WTC11 (cell line): Measurements from ENCODE around the gene LIPM. TPM values are rescaled to one million over a fixed set of nuclear protein-coding genes. Genes with fewer than 3 reads are reported as not detected.

Experiments used
- ATAC-seq: fragments of 200-7000 bp; cut with Tn5 transposase; 2 replicates; pipeline ENCODE4 v1.10.0; 2021; ENCODE audit warnings: mild to moderate bottlenecking, moderate library complexity
- CTCF ChIA-PET: fragments of 300-600 bp; sonication (Branson Sonifier 250); formaldehyde crosslinking; loops from one replicate; lab custom pipeline; 2021; ENCODE audit warnings: antibody characterized with exemption; lab: Charles Lee
- POLR2A ChIA-PET: fragments of 350-600 bp; sonication (Branson Sonifier 250); formaldehyde crosslinking; loops from one replicate; lab custom pipeline; 2021; ENCODE audit warnings: antibody characterized with exemption; lab: Charles Lee
- DNase-seq: peaks from one replicate; pipeline ENCODE4 v3.0.0; 2021; ENCODE audit warnings: low spot score
- H3K27ac Mint-ChIP-seq: 2 replicates; pipeline ENCODE4 v1.8.0; 2021; ENCODE audit warnings: mixed read lengths
- H3K27me3 Mint-ChIP-seq: 2 replicates; pipeline ENCODE4 v1.8.0; 2021; ENCODE audit warnings: low read depth, mild to moderate bottlenecking, moderate library complexity, mixed read lengths
- H3K36me3 Mint-ChIP-seq: 2 replicates; pipeline ENCODE4 v1.8.0; 2021; ENCODE audit warnings: mixed read lengths
- H3K4me1 Mint-ChIP-seq: 2 replicates; pipeline ENCODE4 v1.8.0; 2022; ENCODE audit warnings: mixed read lengths
- H3K4me3 Mint-ChIP-seq: 2 replicates; pipeline ENCODE4 v1.8.0; 2021; ENCODE audit warnings: mild to moderate bottlenecking, moderate library complexity, mixed read lengths
- H3K9me3 Mint-ChIP-seq: 2 replicates; pipeline ENCODE4 v1.8.0; 2021; ENCODE audit warnings: mixed read lengths
- FOXP1 ChIP-seq: sonication (generic); formaldehyde crosslinking; IDR thresholded peaks from 2 replicates; pipeline ENCODE4 v1.8.0; 2022; ENCODE audit warnings: missing genetic modification reagents, mild to moderate bottlenecking, moderate library complexity, borderline replicate concordance
- GTF2I ChIP-seq: fragments of 250-450 bp; sonication (Bioruptor Pico); conservative IDR thresholded peaks from 2 replicates; pipeline ENCODE4 v1.4.0; 2021; ENCODE audit warnings: mild to moderate bottlenecking
- PRRX2 ChIP-seq: fragments of 250-450 bp; sonication (Bioruptor Pico); IDR thresholded peaks from 2 replicates; pipeline ENCODE4 v1.8.0; 2021; ENCODE audit warnings: mild to moderate bottlenecking
- SMAD4 ChIP-seq: sonication (generic); formaldehyde crosslinking; IDR thresholded peaks from 2 replicates; pipeline ENCODE4 v1.8.0; 2022; ENCODE audit warnings: mild to moderate bottlenecking, missing genetic modification reagents
- SP1 ChIP-seq: sonication (generic); formaldehyde crosslinking; conservative IDR thresholded peaks from 2 replicates; pipeline ENCODE4 v1.8.1; 2022; ENCODE audit warnings: missing genetic modification reagents
- ZNF396 ChIP-seq: fragments of 250-450 bp; sonication (Bioruptor Pico); IDR thresholded peaks from 2 replicates; pipeline ENCODE4 v1.8.0; 2021; ENCODE audit warnings: mild to moderate bottlenecking, moderate library complexity, borderline replicate concordance
- ZNF423 ChIP-seq: fragments of 250-450 bp; sonication (Bioruptor Pico); IDR thresholded peaks from 2 replicates; pipeline ENCODE4 v2.1.2; 2022; ENCODE audit warnings: mild to moderate bottlenecking, moderate library complexity
- total RNA-seq: library from RNA; stranded (reverse); gene quantifications from 3 replicates; pipeline ENCODE4 v1.2.3, GENCODE V29; 2021
- TF ChIP-seq, protein P1 (sequence below): sonication (generic); formaldehyde crosslinking; IDR thresholded peaks from 2 replicates; pipeline ENCODE4 v1.8.0; 2022; ENCODE audit warnings: missing genetic modification reagents
- TF ChIP-seq, protein P2 (sequence below): sonication (generic); formaldehyde crosslinking; IDR thresholded peaks from 2 replicates; pipeline ENCODE4 v1.8.1; 2023; ENCODE audit warnings: mild to moderate bottlenecking, missing genetic modification reagents, moderate library complexity
- TF ChIP-seq, protein P3 (sequence below): sonication (generic); formaldehyde crosslinking; IDR thresholded peaks from 2 replicates; pipeline ENCODE4 v1.8.1; 2022; ENCODE audit warnings: mild to moderate bottlenecking, moderate library complexity, missing genetic modification reagents
- TF ChIP-seq, protein P4 (sequence below): fragments of 250-450 bp; sonication (Bioruptor Pico); IDR thresholded peaks from 2 replicates; pipeline ENCODE4 v2.1.2; 2022; ENCODE audit warnings: mild to moderate bottlenecking, moderate library complexity
- TF ChIP-seq, protein P5 (sequence below): sonication (generic); formaldehyde crosslinking; IDR thresholded peaks from 2 replicates; pipeline ENCODE4 v1.8.0; 2023; ENCODE audit warnings: mild to moderate bottlenecking, missing genetic modification reagents
- TF ChIP-seq, protein P6 (sequence below): sonication (generic); formaldehyde crosslinking; IDR thresholded peaks from 2 replicates; pipeline ENCODE4 v1.8.0; 2022; ENCODE audit warnings: mild to moderate bottlenecking, missing genetic modification reagents
- TF ChIP-seq, protein P7 (sequence below): sonication (generic); formaldehyde crosslinking; IDR thresholded peaks from 2 replicates; pipeline ENCODE4 v1.8.0; 2023; ENCODE audit warnings: missing genetic modification reagents

LIPM gene
- total RNA-seq, 1 experiment from 2014 or later, result not detected

DNA sequence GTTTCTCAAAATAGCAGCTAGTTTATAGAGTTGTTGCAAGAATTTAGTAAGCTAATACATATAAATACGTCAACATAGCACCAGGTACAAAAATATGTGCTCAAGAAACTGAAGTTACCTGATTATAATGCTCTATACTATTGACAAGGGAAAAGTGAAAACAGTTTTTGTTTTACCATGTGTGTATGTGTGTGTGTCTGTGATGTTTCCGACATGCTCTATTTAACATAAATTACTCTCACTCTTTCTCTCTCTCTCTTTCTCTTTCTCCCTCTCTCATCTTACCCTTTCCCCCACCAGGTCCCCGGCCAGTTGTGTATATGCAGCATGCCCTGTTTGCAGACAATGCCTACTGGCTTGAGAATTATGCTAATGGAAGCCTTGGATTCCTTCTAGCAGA is 38.4 kb upstream of the LIPM start:
- Mint-ChIP-seq H3K36me3 (no peaks in the 10 kb centered on the region), H3K27me3 (0 out of 2 replicates have a peak, but pooled peaks cover 3% of the 10 kb centered on the region), H3K27ac (no peak overlapping the region), H3K9me3 (no peaks in the 10 kb centered on the region), H3K4me3 (no peak overlapping the region), H3K4me1 (peaks cover 10% of the 10 kb centered on the region; the same call in 1 of the 2 replicates)
- ATAC-seq (no peak), DNase-seq (no peak)
- TF ChIP-seq, protein P1, sequence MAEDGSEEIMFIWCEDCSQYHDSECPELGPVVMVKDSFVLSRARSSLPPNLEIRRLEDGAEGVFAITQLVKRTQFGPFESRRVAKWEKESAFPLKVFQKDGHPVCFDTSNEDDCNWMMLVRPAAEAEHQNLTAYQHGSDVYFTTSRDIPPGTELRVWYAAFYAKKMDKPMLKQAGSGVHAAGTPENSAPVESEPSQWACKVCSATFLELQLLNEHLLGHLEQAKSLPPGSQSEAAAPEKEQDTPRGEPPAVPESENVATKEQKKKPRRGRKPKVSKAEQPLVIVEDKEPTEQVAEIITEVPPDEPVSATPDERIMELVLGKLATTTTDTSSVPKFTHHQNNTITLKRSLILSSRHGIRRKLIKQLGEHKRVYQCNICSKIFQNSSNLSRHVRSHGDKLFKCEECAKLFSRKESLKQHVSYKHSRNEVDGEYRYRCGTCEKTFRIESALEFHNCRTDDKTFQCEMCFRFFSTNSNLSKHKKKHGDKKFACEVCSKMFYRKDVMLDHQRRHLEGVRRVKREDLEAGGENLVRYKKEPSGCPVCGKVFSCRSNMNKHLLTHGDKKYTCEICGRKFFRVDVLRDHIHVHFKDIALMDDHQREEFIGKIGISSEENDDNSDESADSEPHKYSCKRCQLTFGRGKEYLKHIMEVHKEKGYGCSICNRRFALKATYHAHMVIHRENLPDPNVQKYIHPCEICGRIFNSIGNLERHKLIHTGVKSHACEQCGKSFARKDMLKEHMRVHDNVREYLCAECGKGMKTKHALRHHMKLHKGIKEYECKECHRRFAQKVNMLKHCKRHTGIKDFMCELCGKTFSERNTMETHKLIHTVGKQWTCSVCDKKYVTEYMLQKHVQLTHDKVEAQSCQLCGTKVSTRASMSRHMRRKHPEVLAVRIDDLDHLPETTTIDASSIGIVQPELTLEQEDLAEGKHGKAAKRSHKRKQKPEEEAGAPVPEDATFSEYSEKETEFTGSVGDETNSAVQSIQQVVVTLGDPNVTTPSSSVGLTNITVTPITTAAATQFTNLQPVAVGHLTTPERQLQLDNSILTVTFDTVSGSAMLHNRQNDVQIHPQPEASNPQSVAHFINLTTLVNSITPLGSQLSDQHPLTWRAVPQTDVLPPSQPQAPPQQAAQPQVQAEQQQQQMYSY (CRISPR knock-in tag), result no peak
- TF ChIP-seq FOXP1 (CRISPR knock-in tag), result no peak
- TF ChIP-seq SMAD4 (CRISPR knock-in tag), result no peak
- TF ChIP-seq, protein P2, sequence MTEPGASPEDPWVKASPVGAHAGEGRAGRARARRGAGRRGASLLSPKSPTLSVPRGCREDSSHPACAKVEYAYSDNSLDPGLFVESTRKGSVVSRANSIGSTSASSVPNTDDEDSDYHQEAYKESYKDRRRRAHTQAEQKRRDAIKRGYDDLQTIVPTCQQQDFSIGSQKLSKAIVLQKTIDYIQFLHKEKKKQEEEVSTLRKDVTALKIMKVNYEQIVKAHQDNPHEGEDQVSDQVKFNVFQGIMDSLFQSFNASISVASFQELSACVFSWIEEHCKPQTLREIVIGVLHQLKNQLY, result no peak
- TF ChIP-seq, protein P3, sequence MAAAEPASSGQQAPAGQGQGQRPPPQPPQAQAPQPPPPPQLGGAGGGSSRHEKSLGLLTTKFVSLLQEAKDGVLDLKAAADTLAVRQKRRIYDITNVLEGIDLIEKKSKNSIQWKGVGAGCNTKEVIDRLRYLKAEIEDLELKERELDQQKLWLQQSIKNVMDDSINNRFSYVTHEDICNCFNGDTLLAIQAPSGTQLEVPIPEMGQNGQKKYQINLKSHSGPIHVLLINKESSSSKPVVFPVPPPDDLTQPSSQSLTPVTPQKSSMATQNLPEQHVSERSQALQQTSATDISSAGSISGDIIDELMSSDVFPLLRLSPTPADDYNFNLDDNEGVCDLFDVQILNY (CRISPR knock-in tag), result no peak
- TF ChIP-seq, protein P4, sequence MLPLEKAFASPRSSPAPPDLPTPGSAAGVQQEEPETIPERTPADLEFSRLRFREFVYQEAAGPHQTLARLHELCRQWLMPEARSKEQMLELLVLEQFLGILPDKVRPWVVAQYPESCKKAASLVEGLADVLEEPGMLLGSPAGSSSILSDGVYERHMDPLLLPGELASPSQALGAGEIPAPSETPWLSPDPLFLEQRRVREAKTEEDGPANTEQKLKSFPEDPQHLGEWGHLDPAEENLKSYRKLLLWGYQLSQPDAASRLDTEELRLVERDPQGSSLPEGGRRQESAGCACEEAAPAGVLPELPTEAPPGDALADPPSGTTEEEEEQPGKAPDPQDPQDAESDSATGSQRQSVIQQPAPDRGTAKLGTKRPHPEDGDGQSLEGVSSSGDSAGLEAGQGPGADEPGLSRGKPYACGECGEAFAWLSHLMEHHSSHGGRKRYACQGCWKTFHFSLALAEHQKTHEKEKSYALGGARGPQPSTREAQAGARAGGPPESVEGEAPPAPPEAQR (CRISPR knock-in tag), result no peak
- TF ChIP-seq, protein P5, sequence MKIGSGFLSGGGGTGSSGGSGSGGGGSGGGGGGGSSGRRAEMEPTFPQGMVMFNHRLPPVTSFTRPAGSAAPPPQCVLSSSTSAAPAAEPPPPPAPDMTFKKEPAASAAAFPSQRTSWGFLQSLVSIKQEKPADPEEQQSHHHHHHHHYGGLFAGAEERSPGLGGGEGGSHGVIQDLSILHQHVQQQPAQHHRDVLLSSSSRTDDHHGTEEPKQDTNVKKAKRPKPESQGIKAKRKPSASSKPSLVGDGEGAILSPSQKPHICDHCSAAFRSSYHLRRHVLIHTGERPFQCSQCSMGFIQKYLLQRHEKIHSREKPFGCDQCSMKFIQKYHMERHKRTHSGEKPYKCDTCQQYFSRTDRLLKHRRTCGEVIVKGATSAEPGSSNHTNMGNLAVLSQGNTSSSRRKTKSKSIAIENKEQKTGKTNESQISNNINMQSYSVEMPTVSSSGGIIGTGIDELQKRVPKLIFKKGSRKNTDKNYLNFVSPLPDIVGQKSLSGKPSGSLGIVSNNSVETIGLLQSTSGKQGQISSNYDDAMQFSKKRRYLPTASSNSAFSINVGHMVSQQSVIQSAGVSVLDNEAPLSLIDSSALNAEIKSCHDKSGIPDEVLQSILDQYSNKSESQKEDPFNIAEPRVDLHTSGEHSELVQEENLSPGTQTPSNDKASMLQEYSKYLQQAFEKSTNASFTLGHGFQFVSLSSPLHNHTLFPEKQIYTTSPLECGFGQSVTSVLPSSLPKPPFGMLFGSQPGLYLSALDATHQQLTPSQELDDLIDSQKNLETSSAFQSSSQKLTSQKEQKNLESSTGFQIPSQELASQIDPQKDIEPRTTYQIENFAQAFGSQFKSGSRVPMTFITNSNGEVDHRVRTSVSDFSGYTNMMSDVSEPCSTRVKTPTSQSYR (CRISPR knock-in tag), result no peak
- no peak for TF ChIP-seq PRRX2 (CRISPR knock-in tag)
- no peak for TF ChIP-seq ZNF396 (CRISPR knock-in tag)
- TF ChIP-seq, protein P6, sequence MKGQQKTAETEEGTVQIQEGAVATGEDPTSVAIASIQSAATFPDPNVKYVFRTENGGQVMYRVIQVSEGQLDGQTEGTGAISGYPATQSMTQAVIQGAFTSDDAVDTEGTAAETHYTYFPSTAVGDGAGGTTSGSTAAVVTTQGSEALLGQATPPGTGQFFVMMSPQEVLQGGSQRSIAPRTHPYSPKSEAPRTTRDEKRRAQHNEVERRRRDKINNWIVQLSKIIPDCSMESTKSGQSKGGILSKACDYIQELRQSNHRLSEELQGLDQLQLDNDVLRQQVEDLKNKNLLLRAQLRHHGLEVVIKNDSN (CRISPR knock-in tag), result no peak
- no peak for TF ChIP-seq SP1 (CRISPR knock-in tag)
- TF ChIP-seq ZNF423 (CRISPR knock-in tag), result no peak
- ChIA-PET POLR2A (no interaction called here), CTCF (interaction anchor here (2.3 kb wide), 1 partner anchor 36 kb away, joined by 7 read pairs; no protein-coding TSS in a partner anchor)

DNA sequence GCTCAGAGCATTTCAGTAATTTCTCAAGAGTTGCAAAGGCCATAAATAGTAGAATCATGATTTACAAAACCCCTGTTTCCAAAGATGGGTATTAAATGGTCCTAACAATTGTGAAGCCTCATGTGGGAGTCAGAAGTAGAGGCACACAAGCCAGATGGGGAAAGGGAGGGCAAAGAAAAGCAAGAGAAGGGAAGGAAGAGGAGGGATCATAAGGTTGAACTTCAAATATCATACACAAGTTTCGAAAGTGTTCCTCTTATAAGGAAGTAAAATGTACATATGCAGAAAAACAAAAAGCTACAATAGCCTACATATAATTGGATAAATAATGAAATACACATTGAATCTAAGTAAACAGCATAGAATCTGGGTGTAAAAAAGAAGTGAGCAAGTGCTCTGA is 36.7 kb upstream of the LIPM start:
- POLR2A ChIA-PET, result no interaction called here
- CTCF ChIA-PET, result no interaction called here
- H3K4me3 Mint-ChIP-seq, result no peak overlapping the region
- H3K36me3 Mint-ChIP-seq, result no peaks in the 10 kb centered on the region
- peaks cover 10% of the 10 kb centered on the region; the same call in 1 of the 2 replicates for H3K4me1 Mint-ChIP-seq
- TF ChIP-seq, protein P7, sequence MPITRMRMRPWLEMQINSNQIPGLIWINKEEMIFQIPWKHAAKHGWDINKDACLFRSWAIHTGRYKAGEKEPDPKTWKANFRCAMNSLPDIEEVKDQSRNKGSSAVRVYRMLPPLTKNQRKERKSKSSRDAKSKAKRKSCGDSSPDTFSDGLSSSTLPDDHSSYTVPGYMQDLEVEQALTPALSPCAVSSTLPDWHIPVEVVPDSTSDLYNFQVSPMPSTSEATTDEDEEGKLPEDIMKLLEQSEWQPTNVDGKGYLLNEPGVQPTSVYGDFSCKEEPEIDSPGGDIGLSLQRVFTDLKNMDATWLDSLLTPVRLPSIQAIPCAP (CRISPR knock-in tag), result no peak
- TF ChIP-seq GTF2I, result no peak
- no peak for TF ChIP-seq ZNF423 (CRISPR knock-in tag)
- DNase-seq, result no peak
- 0 out of 2 replicates have a peak overlapping the region, but pooled peaks have one; percentile 50 for H3K27ac Mint-ChIP-seq
- no peak for ATAC-seq
- H3K27me3 Mint-ChIP-seq, result no peaks in the 10 kb centered on the region
- H3K9me3 Mint-ChIP-seq, result no peaks in the 10 kb centered on the region
